CD8-positive, alpha-beta memory T cell (primary cell): ENCODE data around the gene DNAH9. TPM values are rescaled to one million over a fixed set of nuclear protein-coding genes. Genes with fewer than 3 reads are reported as not detected.

ENCODE experiments used
- CTCF ChIA-PET: fragments of 350-600 bp; sonication (Branson Sonifier 250); formaldehyde crosslinking; loops from one replicate; lab custom pipeline; 2021; ENCODE audit warnings: antibody characterized with exemption; lab: Charles Lee
- POLR2A ChIA-PET: fragments of 350-600 bp; sonication (Branson Sonifier 250); formaldehyde crosslinking; loops from one replicate; lab custom pipeline; 2021; ENCODE audit warnings: antibody characterized with exemption; lab: Charles Lee
- DNase-seq, 5 donors: peaks; one replicate each; pipeline versions ENCODE4 v3.0.0 to v3.0.0-alpha.2; 2020 to 2022; ENCODE audit warnings: mixed read lengths in 1 of 5
- H3K27ac ChIP-seq: one replicate; pipeline ENCODE4 v1.7.0; 2013; ENCODE audit warnings: low read depth, mild to moderate bottlenecking, low read length, moderate library complexity
- H3K27me3 ChIP-seq: 2 replicates; pipeline ENCODE4 v1.7.0; 2013; ENCODE audit warnings: low read length, mild to moderate bottlenecking; ENCODE audit not compliant: insufficient read depth, poor library complexity, severe bottlenecking
- H3K36me3 ChIP-seq: 2 replicates; pipeline ENCODE4 v1.7.0; 2013; ENCODE audit warnings: mild to moderate bottlenecking, low read length, moderate library complexity; ENCODE audit not compliant: insufficient read depth
- H3K4me1 ChIP-seq: 2 replicates; pipeline ENCODE4 v1.7.0; 2013; ENCODE audit warnings: mild to moderate bottlenecking, low read length, moderate library complexity; ENCODE audit not compliant: insufficient read depth
- H3K4me3 ChIP-seq: 2 replicates; pipeline ENCODE4 v1.7.0; 2013; ENCODE audit warnings: mild to moderate bottlenecking, low read length
- H3K9me3 ChIP-seq: 2 replicates; pipeline ENCODE4 v1.7.0; 2013; ENCODE audit warnings: mild to moderate bottlenecking, low read length
- H3K27ac Mint-ChIP-seq, 8 donors: one replicate each; pipeline ENCODE4 v1.8.0; 2020 to 2021; ENCODE audit warnings: mixed read lengths in 8 of 8, mild to moderate bottlenecking in 6 of 8, inconsistent platforms in 3 of 8, moderate library complexity in 3 of 8
- H3K27me3 Mint-ChIP-seq, 2 donors: one replicate each; pipeline ENCODE4 v1.8.0; 2020 to 2021; ENCODE audit warnings: mixed read lengths in 2 of 2, mild to moderate bottlenecking in 1 of 2, moderate library complexity in 1 of 2
- H3K36me3 Mint-ChIP-seq, 3 donors: one replicate each; pipeline ENCODE4 v1.8.0; 2020 to 2021; ENCODE audit warnings: mixed read lengths in 3 of 3, inconsistent platforms in 1 of 3, mild to moderate bottlenecking in 1 of 3
- H3K4me1 Mint-ChIP-seq, 3 donors: one replicate each; pipeline ENCODE4 v1.8.0; 2020 to 2021; ENCODE audit warnings: mixed read lengths in 3 of 3, inconsistent platforms in 1 of 3, mild to moderate bottlenecking in 1 of 3
- H3K4me3 Mint-ChIP-seq, 7 donors: one replicate each; pipeline ENCODE4 v1.8.0; 2020 to 2021; ENCODE audit warnings: mixed read lengths in 7 of 7, mild to moderate bottlenecking in 6 of 7, moderate library complexity in 4 of 7, inconsistent platforms in 2 of 7
- H3K9me3 Mint-ChIP-seq, 5 donors: one replicate each; pipeline ENCODE4 v1.8.0; 2020 to 2022; ENCODE audit warnings: mixed read lengths in 5 of 5, mild to moderate bottlenecking in 3 of 5, moderate library complexity in 2 of 5, inconsistent platforms in 1 of 5
- polyA plus RNA-seq: library from polyadenylated mRNA; unstranded; fragments of 300-500 nt; fragmentation: Illumina TruSeq; gene quantifications from one replicate; pipeline ENCODE4 v1.2.3, GENCODE V29; 2021
- total RNA-seq, 2 experiments: library from RNA; stranded (reverse); gene quantifications; one replicate each; pipeline ENCODE4 v1.2.3, GENCODE V29; 2021

Gene DNAH9
- total and polyA plus RNA-seq, 3 experiments from 2014 or later: not detected

GRCh38 chr17:11645426-11645825 lies 47.2 kb downstream of the DNAH9 start:
- H3K4me3 Mint-ChIP-seq: no peak overlapping the region
- no peaks in the 10 kb centered on the region for H3K36me3 Mint-ChIP-seq
- H3K4me1 Mint-ChIP-seq: no peaks in the 10 kb centered on the region
- H3K27me3 ChIP-seq: no peaks in the 10 kb centered on the region
- POLR2A ChIA-PET: no interaction called here
- no peaks in the 10 kb centered on the region for H3K4me1 ChIP-seq
- no peak overlapping the region for H3K27ac ChIP-seq
- H3K27me3 Mint-ChIP-seq: no peaks in the 10 kb centered on the region
- peaks cover 0 to 8% (median 3%) of the 10 kb centered on the region in 5 donors for H3K9me3 Mint-ChIP-seq
- CTCF ChIA-PET: no interaction called here
- no peaks in the 10 kb centered on the region for H3K36me3 ChIP-seq
- peak overlapping the region in 1 of 8 donors; percentile 31 for H3K27ac Mint-ChIP-seq
- no peak overlapping the region for H3K4me3 ChIP-seq
- H3K9me3 ChIP-seq: no peaks in the 10 kb centered on the region
- DNase-seq: no peak

- ChIA-PET CTCF (no interaction called here), POLR2A (no interaction called here)
- H3K4me1 Mint-ChIP-seq: no peaks in the 10 kb centered on the region
- H3K9me3 Mint-ChIP-seq: peaks cover 3 to 14% (median 4%) of the 10 kb centered on the region in 5 donors
- DNase-seq: no peak
- Histone ChIP-seq H3K27ac (no peak overlapping the region), H3K4me1 (no peaks in the 10 kb centered on the region), H3K4me3 (no peak overlapping the region), H3K36me3 (no peaks in the 10 kb centered on the region), H3K27me3 (no peaks in the 10 kb centered on the region), H3K9me3 (no peaks in the 10 kb centered on the region)
- no peaks in the 10 kb centered on the region for H3K36me3 Mint-ChIP-seq
- no peak overlapping the region for H3K4me3 Mint-ChIP-seq
- H3K27ac Mint-ChIP-seq: no peak overlapping the region
- no peaks in the 10 kb centered on the region for H3K27me3 Mint-ChIP-seq
These were observed 52.8 kb downstream of the DNAH9 start for GRCh38 chr17:11651089-11651488.

GRCh38 chr17:11668618-11669017 lies 70.3 kb downstream of the DNAH9 start:
- Histone ChIP-seq H3K4me3 (no peak overlapping the region), H3K4me1 (no peaks in the 10 kb centered on the region), H3K9me3 (no peaks in the 10 kb centered on the region), H3K27me3 (no peaks in the 10 kb centered on the region), H3K27ac (no peak overlapping the region), H3K36me3 (no peaks in the 10 kb centered on the region)
- H3K4me3 Mint-ChIP-seq: no peak overlapping the region
- H3K27ac Mint-ChIP-seq: no peak overlapping the region
- peaks cover 0 to 10% (median 0%) of the 10 kb centered on the region in 5 donors for H3K9me3 Mint-ChIP-seq
- no peaks in the 10 kb centered on the region for H3K36me3 Mint-ChIP-seq
- POLR2A ChIA-PET: no interaction called here
- no peak for DNase-seq
- no peaks in the 10 kb centered on the region for H3K27me3 Mint-ChIP-seq
- CTCF ChIA-PET: no interaction called here
- H3K4me1 Mint-ChIP-seq: no peaks in the 10 kb centered on the region

GRCh38 chr17:11671126-11671525 lies 72.9 kb downstream of the DNAH9 start:
- Mint-ChIP-seq H3K4me3 (no peak overlapping the region), H3K27ac (no peak overlapping the region), H3K36me3 (no peaks in the 10 kb centered on the region), H3K4me1 (no peaks in the 10 kb centered on the region), H3K9me3 (peaks cover 0 to 6% (median 0%) of the 10 kb centered on the region in 5 donors), H3K27me3 (no peaks in the 10 kb centered on the region)
- no peak for DNase-seq
- no peak overlapping the region for H3K27ac ChIP-seq
- H3K9me3 ChIP-seq: no peaks in the 10 kb centered on the region
- H3K27me3 ChIP-seq: no peaks in the 10 kb centered on the region
- no peaks in the 10 kb centered on the region for H3K4me1 ChIP-seq
- CTCF ChIA-PET: no interaction called here
- POLR2A ChIA-PET: no interaction called here
- no peaks in the 10 kb centered on the region for H3K36me3 ChIP-seq
- no peak overlapping the region for H3K4me3 ChIP-seq

- POLR2A ChIA-PET: no interaction called here
- H3K27ac ChIP-seq: no peak overlapping the region
- H3K4me1 ChIP-seq: no peaks in the 10 kb centered on the region
- CTCF ChIA-PET: no interaction called here
- Mint-ChIP-seq H3K27ac (no peak overlapping the region), H3K27me3 (peaks cover 2 to 4% of the 10 kb centered on the region in 2 donors), H3K4me3 (no peak overlapping the region), H3K9me3 (peaks cover 0 to 11% (median 4%) of the 10 kb centered on the region in 5 donors), H3K36me3 (peaks cover 0 to 2% (median 0%) of the 10 kb centered on the region in 3 donors), H3K4me1 (no peaks in the 10 kb centered on the region)
- no peaks in the 10 kb centered on the region for H3K9me3 ChIP-seq
- H3K4me3 ChIP-seq: no peak overlapping the region
- H3K36me3 ChIP-seq: no peaks in the 10 kb centered on the region
- DNase-seq: no peak
- H3K27me3 ChIP-seq: no peaks in the 10 kb centered on the region
These were observed 84.4 kb downstream of the DNAH9 start for GRCh38 chr17:11682646-11683045.

- POLR2A ChIA-PET: no interaction called here
- H3K36me3 Mint-ChIP-seq: no peaks in the 10 kb centered on the region
- H3K27me3 ChIP-seq: no peaks in the 10 kb centered on the region
These were observed 92.4 kb downstream of the DNAH9 start for GRCh38 chr17:11690681-11691080.

GRCh38 chr17:11692688-11693087 lies 94.4 kb downstream of the DNAH9 start:
- Mint-ChIP-seq H3K27ac (no peak overlapping the region), H3K27me3 (no peaks in the 10 kb centered on the region), H3K4me3 (no peak overlapping the region), H3K4me1 (no peaks in the 10 kb centered on the region), H3K9me3 (peaks cover 0 to 4% (median 0%) of the 10 kb centered on the region in 5 donors), H3K36me3 (no peaks in the 10 kb centered on the region)
- no peak overlapping the region for H3K4me3 ChIP-seq
- no peaks in the 10 kb centered on the region for H3K36me3 ChIP-seq
- H3K4me1 ChIP-seq: no peaks in the 10 kb centered on the region
- no peaks in the 10 kb centered on the region for H3K9me3 ChIP-seq
- H3K27ac ChIP-seq: no peak overlapping the region
- POLR2A ChIA-PET: no interaction called here
- DNase-seq: no peak
- CTCF ChIA-PET: no interaction called here
- no peaks in the 10 kb centered on the region for H3K27me3 ChIP-seq

More at GRCh38 chr17:11690681-11691080, 92.4 kb downstream of the DNAH9 start:
- Mint-ChIP-seq H3K27me3 (no peaks in the 10 kb centered on the region), H3K9me3 (peaks cover 0 to 4% (median 2%) of the 10 kb centered on the region in 5 donors), H3K27ac (no peak overlapping the region), H3K4me3 (no peak overlapping the region), H3K4me1 (no peaks in the 10 kb centered on the region)
- Histone ChIP-seq H3K36me3 (no peaks in the 10 kb centered on the region), H3K27ac (no peak overlapping the region), H3K4me1 (no peaks in the 10 kb centered on the region), H3K9me3 (no peaks in the 10 kb centered on the region), H3K4me3 (no peak overlapping the region)
- CTCF ChIA-PET: no interaction called here
- no peak for DNase-seq

GRCh38 chr17:11693284-11693683 lies 95.0 kb downstream of the DNAH9 start:
- no peaks in the 10 kb centered on the region for H3K27me3 Mint-ChIP-seq
- H3K36me3 ChIP-seq: no peaks in the 10 kb centered on the region
- H3K27ac Mint-ChIP-seq: no peak overlapping the region
- no peak for DNase-seq
- no peaks in the 10 kb centered on the region for H3K4me1 Mint-ChIP-seq
- no peaks in the 10 kb centered on the region for H3K27me3 ChIP-seq
- H3K9me3 ChIP-seq: no peaks in the 10 kb centered on the region
- H3K9me3 Mint-ChIP-seq: peaks cover 0 to 4% (median 0%) of the 10 kb centered on the region in 5 donors
- ChIA-PET POLR2A (no interaction called here), CTCF (no interaction called here)
- H3K4me1 ChIP-seq: no peaks in the 10 kb centered on the region
- H3K27ac ChIP-seq: no peak overlapping the region
- H3K36me3 Mint-ChIP-seq: no peaks in the 10 kb centered on the region
- no peak overlapping the region for H3K4me3 Mint-ChIP-seq
- no peak overlapping the region for H3K4me3 ChIP-seq

- no peak overlapping the region for H3K4me3 ChIP-seq
- H3K27me3 Mint-ChIP-seq: no peaks in the 10 kb centered on the region
- CTCF ChIA-PET: no interaction called here
- peaks cover 0 to 12% (median 2%) of the 10 kb centered on the region in 5 donors for H3K9me3 Mint-ChIP-seq
- POLR2A ChIA-PET: no interaction called here
- H3K27ac Mint-ChIP-seq: no peak overlapping the region
- H3K4me3 Mint-ChIP-seq: no peak overlapping the region
- DNase-seq: no peak
- H3K4me1 ChIP-seq: no peaks in the 10 kb centered on the region
- no peak overlapping the region for H3K27ac ChIP-seq
- no peaks in the 10 kb centered on the region for H3K27me3 ChIP-seq
- no peaks in the 10 kb centered on the region for H3K9me3 ChIP-seq
- no peaks in the 10 kb centered on the region for H3K36me3 ChIP-seq
- H3K36me3 Mint-ChIP-seq: no peaks in the 10 kb centered on the region
- H3K4me1 Mint-ChIP-seq: no peaks in the 10 kb centered on the region
These were observed 102.4 kb downstream of the DNAH9 start for GRCh38 chr17:11700668-11701067.
